ENCODE measurements around the gene KIF16B. TPM values are rescaled to one million over a fixed set of nuclear protein-coding genes. Genes with fewer than 3 reads are reported as not detected.

Gene KIF16B
- total and polyA plus RNA-seq, 4 experiments from 2014 or later = 3.2 to 12.0 (median 10.0) TPM

- Mint-ChIP-seq H3K4me3 (no peak overlapping the region), H3K36me3 (peaks cover 77 to 85% of the 10 kb centered on the region in 2 donors), H3K4me1 (no peaks in the 10 kb centered on the region), H3K27ac (no peak overlapping the region), H3K27me3 (no peaks in the 10 kb centered on the region), H3K9me3 (peaks cover 0 to 10% (median 2%) of the 10 kb centered on the region in 8 donors)
- DNase-seq = no peak
- Histone ChIP-seq H3K27ac (ENCODE audit: low read depth, low read length) (no peak overlapping the region), H3K4me1 (ENCODE audit: insufficient read depth, low read length) (no peaks in the 10 kb centered on the region), H3K9me3 (ENCODE audit: control insufficient read depth in 1 of 2, low read length in 2 of 2) (no peaks in the 10 kb centered on the region), H3K36me3 (ENCODE audit: insufficient read depth, low read length) (no peaks in the 10 kb centered on the region), H3K27me3 (ENCODE audit: insufficient read depth, low read length) (no peaks in the 10 kb centered on the region), H3K4me3 (ENCODE audit: low read length in 2 of 2) (no peak overlapping the region)
- intact Hi-C loops (cut with micrococcal nuclease) = no loop called here
- ChIA-PET CTCF (ENCODE audit: partially characterized antibody) (no interaction called here), POLR2A (ENCODE audit: partially characterized antibody) (no interaction called here)
Observed at GRCh38 chr20:16427571-16427970, 145.7 kb downstream of the KIF16B start.

- Histone ChIP-seq H3K36me3 (ENCODE audit: insufficient read depth, low read length) (no peaks in the 10 kb centered on the region), H3K9me3 (ENCODE audit: control insufficient read depth in 1 of 2, low read length in 2 of 2) (no peaks in the 10 kb centered on the region), H3K27me3 (ENCODE audit: insufficient read depth, low read length) (no peaks in the 10 kb centered on the region), H3K27ac (ENCODE audit: low read depth, low read length) (no peak overlapping the region), H3K4me3 (ENCODE audit: low read length in 2 of 2) (no peak overlapping the region), H3K4me1 (ENCODE audit: insufficient read depth, low read length) (no peaks in the 10 kb centered on the region)
- Mint-ChIP-seq H3K36me3 (peaks cover 77 to 84% of the 10 kb centered on the region in 2 donors), H3K9me3 (peaks cover 0 to 10% (median 2%) of the 10 kb centered on the region in 8 donors), H3K4me3 (no peak overlapping the region), H3K4me1 (no peaks in the 10 kb centered on the region), H3K27ac (no peak overlapping the region), H3K27me3 (no peaks in the 10 kb centered on the region)
- ChIA-PET CTCF (ENCODE audit: partially characterized antibody) (no interaction called here), POLR2A (ENCODE audit: partially characterized antibody) (no interaction called here)
- intact Hi-C loops (cut with micrococcal nuclease) = no loop called here
- no peak for DNase-seq
Observed at GRCh38 chr20:16424780-16425179, 148.5 kb downstream of the KIF16B start.

GRCh38 chr20:16423311-16424212 lies 149.7 kb downstream of the KIF16B start:
- Histone ChIP-seq H3K4me1 (ENCODE audit: insufficient read depth, low read length) (no peaks in the 10 kb centered on the region), H3K27ac (ENCODE audit: low read depth, low read length) (no peak overlapping the region), H3K4me3 (ENCODE audit: low read length in 2 of 2) (no peak overlapping the region), H3K36me3 (ENCODE audit: insufficient read depth, low read length) (no peaks in the 10 kb centered on the region), H3K27me3 (ENCODE audit: insufficient read depth, low read length) (no peaks in the 10 kb centered on the region), H3K9me3 (ENCODE audit: control insufficient read depth in 1 of 2, low read length in 2 of 2) (no peaks in the 10 kb centered on the region)
- intact Hi-C loops (cut with micrococcal nuclease) = no loop called here
- no peak overlapping the region for H3K27ac Mint-ChIP-seq
- peaks cover 75 to 83% of the 10 kb centered on the region in 2 donors for H3K36me3 Mint-ChIP-seq
- ChIA-PET POLR2A (ENCODE audit: partially characterized antibody) (no interaction called here), CTCF (ENCODE audit: partially characterized antibody) (interaction anchor here (0.6 to 1.7 kb wide), 2 partner anchors 10 kb away, joined by 3 to 4 read pairs; no protein-coding TSS in a partner anchor)
- H3K9me3 Mint-ChIP-seq = peaks cover 0 to 10% (median 2%) of the 10 kb centered on the region in 8 donors
- no peaks in the 10 kb centered on the region for H3K4me1 Mint-ChIP-seq
- no peak for DNase-seq
- no peak overlapping the region for H3K4me3 Mint-ChIP-seq
- no peaks in the 10 kb centered on the region for H3K27me3 Mint-ChIP-seq

DNA sequence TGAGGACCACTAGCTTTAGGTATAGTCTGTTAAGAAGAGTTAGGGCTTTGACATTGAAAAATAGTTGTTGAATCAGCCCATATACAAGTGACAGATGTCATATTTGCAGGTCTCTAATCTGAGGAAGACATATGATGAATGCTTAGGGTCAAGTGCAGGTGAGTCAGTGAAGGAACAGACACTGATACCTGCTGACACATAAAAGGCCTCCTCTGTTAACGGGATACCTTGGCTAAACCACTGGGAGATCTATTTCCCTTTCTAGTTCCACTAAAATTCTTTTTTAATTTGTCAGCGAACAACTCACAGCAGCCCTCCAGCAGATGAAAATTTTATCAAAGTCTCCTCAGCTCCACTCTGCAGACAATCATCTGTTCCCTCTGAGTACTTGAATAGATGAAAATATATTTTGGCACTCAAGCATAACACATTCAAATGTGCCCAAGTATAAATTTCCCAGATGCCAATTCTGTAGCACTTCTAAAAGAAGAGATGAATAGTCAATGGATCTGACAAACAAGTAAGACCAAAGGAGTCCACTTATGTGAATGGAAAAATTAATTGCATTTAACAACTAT lies 154.0 kb downstream of the KIF16B start:
- no peak for DNase-seq
- Mint-ChIP-seq H3K27ac (no peak overlapping the region), H3K36me3 (peaks cover 62 to 76% of the 10 kb centered on the region in 2 donors), H3K4me3 (no peak overlapping the region), H3K27me3 (no peaks in the 10 kb centered on the region), H3K9me3 (peaks cover 0 to 5% (median 0%) of the 10 kb centered on the region in 8 donors), H3K4me1 (no peaks in the 10 kb centered on the region)
- Histone ChIP-seq H3K36me3 (ENCODE audit: insufficient read depth, low read length) (no peaks in the 10 kb centered on the region), H3K27me3 (ENCODE audit: insufficient read depth, low read length) (no peaks in the 10 kb centered on the region), H3K4me1 (ENCODE audit: insufficient read depth, low read length) (no peaks in the 10 kb centered on the region), H3K9me3 (ENCODE audit: control insufficient read depth in 1 of 2, low read length in 2 of 2) (no peaks in the 10 kb centered on the region), H3K27ac (ENCODE audit: low read depth, low read length) (no peak overlapping the region), H3K4me3 (ENCODE audit: low read length in 2 of 2) (no peak overlapping the region)
- ChIA-PET CTCF (ENCODE audit: partially characterized antibody) (no interaction called here), POLR2A (ENCODE audit: partially characterized antibody) (no interaction called here)
- intact Hi-C loops (cut with micrococcal nuclease) = no loop called here

DNA sequence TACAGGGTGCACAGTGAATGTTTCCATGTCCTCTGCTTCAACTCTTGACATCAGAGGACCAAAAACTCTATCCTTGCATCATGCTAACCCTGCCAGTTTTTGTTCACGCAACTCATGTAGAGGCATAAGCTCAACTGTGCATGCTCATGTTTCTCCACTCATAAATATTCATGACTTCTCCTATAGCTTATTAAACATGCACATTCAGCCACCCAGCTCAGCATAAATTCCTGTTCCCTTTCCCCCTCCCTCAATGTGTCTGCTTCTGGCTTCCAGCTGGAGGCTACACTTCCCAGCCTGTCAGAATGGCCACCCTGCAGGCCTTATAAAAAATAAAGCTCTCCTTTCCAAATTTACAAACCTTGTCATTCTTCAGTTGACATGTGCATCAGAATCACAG lies 154.6 kb downstream of the KIF16B start:
- peaks cover 56 to 74% of the 10 kb centered on the region in 2 donors for H3K36me3 Mint-ChIP-seq

GRCh38 chr20:16417001-16417400 lies 156.2 kb downstream of the KIF16B start:
- H3K27me3 Mint-ChIP-seq = no peaks in the 10 kb centered on the region
- Histone ChIP-seq H3K27me3 (ENCODE audit: insufficient read depth, low read length) (no peaks in the 10 kb centered on the region), H3K4me1 (ENCODE audit: insufficient read depth, low read length) (no peaks in the 10 kb centered on the region), H3K36me3 (ENCODE audit: insufficient read depth, low read length) (no peaks in the 10 kb centered on the region), H3K4me3 (ENCODE audit: low read length in 2 of 2) (no peak overlapping the region), H3K9me3 (ENCODE audit: control insufficient read depth in 1 of 2, low read length in 2 of 2) (no peaks in the 10 kb centered on the region), H3K27ac (ENCODE audit: low read depth, low read length) (no peak overlapping the region)
- peaks cover 55 to 74% of the 10 kb centered on the region in 2 donors for H3K36me3 Mint-ChIP-seq
- CTCF ChIA-PET (ENCODE audit: partially characterized antibody) = no interaction called here
- H3K4me3 Mint-ChIP-seq = no peak overlapping the region
- H3K9me3 Mint-ChIP-seq = no peaks in the 10 kb centered on the region
- intact Hi-C loops (cut with micrococcal nuclease) = no loop called here
- H3K4me1 Mint-ChIP-seq = no peaks in the 10 kb centered on the region
- POLR2A ChIA-PET (ENCODE audit: partially characterized antibody) = no interaction called here
- no peak for DNase-seq
- no peak overlapping the region for H3K27ac Mint-ChIP-seq

More for the DNA sequence above, 154.6 kb downstream of the KIF16B start:
- Histone ChIP-seq H3K9me3 (ENCODE audit: control insufficient read depth in 1 of 2, low read length in 2 of 2) (no peaks in the 10 kb centered on the region), H3K27ac (ENCODE audit: low read depth, low read length) (no peak overlapping the region), H3K36me3 (ENCODE audit: insufficient read depth, low read length) (no peaks in the 10 kb centered on the region), H3K27me3 (ENCODE audit: insufficient read depth, low read length) (no peaks in the 10 kb centered on the region), H3K4me1 (ENCODE audit: insufficient read depth, low read length) (no peaks in the 10 kb centered on the region), H3K4me3 (ENCODE audit: low read length in 2 of 2) (no peak overlapping the region)
- CTCF ChIA-PET (ENCODE audit: partially characterized antibody) = no interaction called here
- no peak overlapping the region for H3K4me3 Mint-ChIP-seq
- no peaks in the 10 kb centered on the region for H3K27me3 Mint-ChIP-seq
- POLR2A ChIA-PET (ENCODE audit: partially characterized antibody) = no interaction called here
- no peak for DNase-seq
- no peak overlapping the region for H3K27ac Mint-ChIP-seq
- peaks cover 0 to 2% (median 0%) of the 10 kb centered on the region in 8 donors for H3K9me3 Mint-ChIP-seq
- intact Hi-C loops (cut with micrococcal nuclease) = no loop called here
- H3K4me1 Mint-ChIP-seq = no peaks in the 10 kb centered on the region

DNA sequence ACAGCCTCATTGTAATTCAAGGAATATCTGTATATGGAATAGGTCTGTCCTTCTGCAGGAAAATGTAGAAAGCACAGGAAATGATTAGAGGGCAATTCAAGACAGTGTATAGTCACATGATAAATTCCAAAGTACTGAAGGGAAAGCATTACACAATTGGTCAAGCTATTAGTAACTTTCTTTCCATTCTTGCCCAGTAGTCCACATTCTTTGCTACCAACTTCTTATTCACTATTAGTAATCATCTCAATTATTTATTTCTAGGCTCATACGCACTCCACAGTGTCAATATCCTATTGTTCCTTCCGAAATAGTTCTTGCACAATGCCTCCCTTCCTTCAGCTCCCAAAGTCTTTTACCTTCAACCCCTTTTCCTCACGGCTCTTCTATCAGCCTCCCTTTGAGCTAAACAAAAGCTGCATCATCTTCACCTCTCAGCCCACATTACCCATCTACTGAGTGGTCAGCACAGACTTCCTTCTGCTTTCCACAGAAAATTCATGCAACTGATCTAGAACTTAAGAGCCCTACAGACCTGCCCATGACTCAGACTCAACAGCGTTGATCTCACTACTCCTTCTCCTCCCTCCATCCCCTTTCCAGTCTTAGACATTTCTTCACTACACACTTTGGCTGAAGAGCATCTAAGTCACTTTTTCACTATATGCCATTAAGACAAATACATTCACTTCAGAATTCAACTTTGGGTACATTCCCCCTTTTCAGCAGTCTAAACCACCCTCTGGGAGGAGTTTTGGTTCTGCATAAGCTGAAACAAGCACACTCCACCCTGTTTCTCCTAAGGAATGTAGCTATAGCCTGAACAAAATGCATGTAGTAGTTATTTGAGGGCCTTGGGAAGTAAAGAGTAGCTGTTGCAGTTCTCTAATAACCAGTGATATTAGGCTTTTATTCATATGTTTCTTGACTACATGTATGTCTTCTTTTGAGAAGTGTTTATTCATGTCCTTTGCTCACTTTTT lies 157.9 kb downstream of the KIF16B start:
- Histone ChIP-seq H3K36me3 (ENCODE audit: insufficient read depth, low read length) (no peaks in the 10 kb centered on the region), H3K4me1 (ENCODE audit: insufficient read depth, low read length) (no peaks in the 10 kb centered on the region), H3K9me3 (ENCODE audit: control insufficient read depth in 1 of 2, low read length in 2 of 2) (no peaks in the 10 kb centered on the region), H3K4me3 (ENCODE audit: low read length in 2 of 2) (no peak overlapping the region), H3K27ac (ENCODE audit: low read depth, low read length) (no peak overlapping the region), H3K27me3 (ENCODE audit: insufficient read depth, low read length) (no peaks in the 10 kb centered on the region)
- DNase-seq = no peak
- POLR2A ChIA-PET (ENCODE audit: partially characterized antibody) = no interaction called here
- intact Hi-C loops (cut with micrococcal nuclease) = no loop called here
- H3K27ac Mint-ChIP-seq = peak overlapping the region in 1 of 7 donors; percentile 1
- CTCF ChIA-PET (ENCODE audit: partially characterized antibody) = no interaction called here
- peaks cover 51 to 78% of the 10 kb centered on the region in 2 donors for H3K36me3 Mint-ChIP-seq
- peaks cover 0 to 8% (median 2%) of the 10 kb centered on the region in 8 donors for H3K9me3 Mint-ChIP-seq
- H3K4me1 Mint-ChIP-seq = no peaks in the 10 kb centered on the region
- H3K4me3 Mint-ChIP-seq = no peak overlapping the region
- H3K27me3 Mint-ChIP-seq = no peaks in the 10 kb centered on the region
